NCI-H345 (cell line): ENCODE results near the gene KIF6.

Source experiments
- DNase-seq: peaks from one replicate; lab custom pipeline; 2025; lab: John Stamatoyannopoulos, UW

KIF6 gene

DNA sequence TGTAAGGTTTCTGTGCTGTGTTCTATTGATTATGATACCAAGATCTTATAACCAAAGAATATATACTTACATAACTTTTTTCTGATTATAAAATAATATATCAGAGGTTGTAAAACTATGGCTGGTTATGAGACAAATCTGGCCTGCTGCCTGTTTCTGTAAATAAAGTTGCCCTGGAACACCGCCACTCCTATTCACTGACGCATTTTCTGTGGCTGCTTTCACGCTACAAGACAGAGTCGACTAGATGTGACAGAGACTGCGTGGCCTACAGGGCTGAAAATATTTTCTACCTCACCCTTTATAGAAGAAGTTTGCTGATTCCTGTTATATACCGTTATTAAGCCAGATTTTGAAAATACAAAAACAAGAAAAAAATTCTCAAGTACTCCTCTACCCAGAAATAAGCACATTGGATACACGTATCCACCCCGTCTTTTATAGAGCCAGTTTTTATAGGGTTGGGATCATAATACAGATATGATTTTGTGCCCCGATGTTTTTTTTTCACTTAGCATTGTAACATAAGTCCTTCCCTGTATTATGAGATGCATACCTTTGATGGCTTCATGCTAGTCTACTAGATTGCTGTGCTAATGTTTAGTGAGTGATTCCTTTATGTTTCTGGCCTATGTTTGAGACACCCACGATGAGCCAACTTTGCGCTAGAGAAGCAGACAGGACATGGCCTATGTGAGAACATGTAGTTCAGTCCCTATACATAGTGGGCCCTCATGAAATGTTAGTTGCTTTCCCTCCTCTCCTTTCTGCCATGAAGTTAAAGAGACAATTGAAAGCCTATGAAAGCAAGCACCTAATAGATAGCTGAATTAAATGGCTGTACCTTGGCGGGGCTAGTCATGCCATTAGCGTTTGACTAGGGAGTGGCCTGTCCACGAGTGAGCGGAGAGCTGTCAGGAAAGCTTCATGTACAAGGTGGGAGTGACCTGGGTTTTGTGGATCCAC lies 304.6 kb downstream of the KIF6 start:
- DNase-seq: no peak

DNA sequence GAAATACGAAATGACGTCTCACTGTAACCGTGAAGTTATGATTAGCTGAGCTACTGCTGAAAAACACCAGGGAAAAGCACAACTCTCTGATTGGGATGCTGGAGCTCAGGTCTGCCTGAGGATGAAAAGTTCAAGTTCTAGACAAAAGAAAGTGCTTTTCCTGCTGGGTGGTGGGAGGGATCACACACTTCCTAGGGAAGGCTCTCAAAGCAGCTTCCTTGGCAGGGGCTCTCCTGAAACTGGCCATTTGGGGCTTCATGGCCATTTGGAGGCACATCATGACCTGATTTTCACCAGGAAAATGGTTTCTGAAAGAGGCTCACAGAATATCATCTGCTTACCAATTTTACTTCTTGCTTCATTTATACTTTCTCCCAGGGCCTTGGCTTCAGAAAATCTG lies 305.6 kb downstream of the KIF6 start:
- DNase-seq: no peak

DNA sequence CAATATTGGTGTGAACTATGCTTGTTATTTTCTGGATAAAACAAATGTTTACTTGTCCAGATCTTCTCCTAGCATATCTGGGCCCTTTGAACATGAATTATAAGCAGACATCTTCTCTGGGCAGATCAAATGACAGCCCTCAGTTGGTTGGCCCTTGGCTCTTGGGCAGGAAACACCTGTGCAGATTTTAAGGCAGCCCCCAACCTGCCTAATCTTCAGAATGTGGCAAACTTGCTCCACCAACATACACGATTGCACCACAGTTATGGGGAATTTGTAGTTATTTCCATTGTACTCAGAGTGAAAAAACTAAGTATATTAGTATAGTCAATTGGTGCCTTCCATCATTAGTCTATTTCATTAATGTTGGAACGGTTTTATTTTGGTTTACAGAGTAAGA lies 307.8 kb downstream of the KIF6 start:
- DNase-seq: no peak

DNA sequence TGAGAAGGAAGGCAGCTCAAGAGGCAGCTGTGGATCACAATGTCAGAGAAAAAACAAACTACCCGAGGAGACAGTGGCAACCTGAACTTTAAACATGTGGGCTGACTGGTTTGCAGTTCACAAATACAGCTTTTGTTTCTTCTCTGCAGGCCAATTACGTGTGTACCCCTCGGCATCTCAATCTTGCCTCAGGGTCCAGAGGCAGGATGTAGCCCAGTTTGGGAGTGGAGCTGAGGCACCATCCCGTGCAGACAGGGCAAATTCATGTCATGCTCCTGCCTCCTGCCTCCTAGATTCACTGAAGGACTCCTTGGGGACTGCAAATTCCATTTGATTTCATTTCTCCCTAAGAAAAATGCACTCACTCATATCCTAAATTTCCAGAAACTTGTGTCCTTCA lies 308.5 kb downstream of the KIF6 start:
- no peak for DNase-seq

DNA sequence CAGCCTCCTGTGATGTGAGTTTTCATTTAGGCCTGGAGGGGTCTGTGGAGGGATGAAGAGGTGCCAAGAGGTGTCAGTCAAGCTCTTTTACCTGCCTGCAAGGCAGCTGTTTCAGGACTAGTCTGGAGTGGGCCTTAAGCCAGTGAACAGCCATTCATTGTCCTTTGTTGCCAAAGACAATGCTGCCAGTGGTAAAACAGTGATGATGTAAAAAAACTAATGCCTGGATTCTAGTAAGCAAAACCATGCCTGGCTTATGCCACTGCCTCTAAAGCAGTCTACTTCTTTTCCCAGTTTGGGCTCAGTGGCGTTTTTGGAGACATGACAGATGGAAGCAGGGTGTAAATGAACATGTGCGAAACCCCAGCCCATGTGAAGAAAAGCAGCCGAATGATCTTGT lies 309.2 kb downstream of the KIF6 start:
- DNase-seq: peak; percentile 49

DNA sequence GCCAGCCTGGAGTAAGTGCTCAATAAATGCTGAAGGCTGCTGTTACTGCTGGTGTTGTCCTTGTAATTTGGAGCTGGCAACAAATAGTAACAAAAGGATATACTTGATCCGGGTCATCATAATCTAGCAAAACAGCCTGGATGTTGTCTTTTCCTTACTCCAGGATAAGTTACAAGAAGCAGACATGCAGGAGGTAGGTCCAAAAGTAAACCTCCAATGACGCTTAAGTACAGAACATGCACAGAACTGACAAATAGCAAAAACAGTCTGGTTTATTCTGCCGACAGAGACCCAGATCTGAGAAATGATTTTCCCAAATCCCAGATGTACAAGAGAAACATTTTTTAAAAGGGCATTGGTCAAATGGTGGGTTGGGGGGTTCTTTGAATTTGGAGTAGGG lies 309.7 kb downstream of the KIF6 start:
- no peak for DNase-seq

DNA sequence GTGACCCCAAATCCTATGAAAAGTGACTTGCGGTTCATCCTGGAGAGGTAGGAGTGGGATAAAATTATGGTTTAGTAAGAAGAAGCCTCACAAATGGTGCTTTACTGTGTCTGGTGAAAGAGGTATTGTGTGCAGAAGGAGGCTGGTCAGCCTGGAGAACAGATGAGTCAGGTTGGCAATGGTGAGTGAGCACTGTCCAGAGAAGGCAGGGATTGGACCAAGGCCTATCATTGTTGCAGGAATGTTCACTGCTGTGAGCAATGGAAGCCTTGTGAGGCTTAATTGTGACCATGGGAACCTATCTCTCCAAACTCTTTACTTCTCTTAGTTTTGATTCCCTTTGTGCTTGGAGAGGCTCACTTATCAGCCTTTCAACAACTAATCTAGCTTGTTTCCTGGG lies 313.7 kb downstream of the KIF6 start:
- DNase-seq: no peak

DNA sequence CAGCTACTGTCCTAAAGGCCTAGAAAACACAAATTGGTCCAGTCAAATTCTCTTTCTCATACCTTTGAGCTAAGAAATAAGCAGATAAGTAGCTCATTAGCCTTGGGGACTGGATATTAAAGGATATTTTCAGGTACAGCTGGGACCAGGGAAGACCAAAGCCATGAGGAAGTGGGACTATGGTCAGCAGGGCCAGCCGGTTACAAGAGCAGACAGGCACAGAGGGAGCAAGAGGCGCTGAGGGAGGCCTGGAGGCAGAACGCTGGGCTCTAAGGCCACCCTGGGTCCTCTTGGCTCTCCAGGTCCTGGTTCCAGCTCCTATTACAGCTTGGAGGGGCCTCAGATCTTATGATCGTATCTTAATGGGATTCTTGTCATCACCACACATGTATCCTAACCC lies 314.2 kb downstream of the KIF6 start:
- no peak for DNase-seq

- no peak for DNase-seq
Measured at GRCh38 chr6:39409889-39410288, 315.3 kb downstream of the KIF6 start.

DNA sequence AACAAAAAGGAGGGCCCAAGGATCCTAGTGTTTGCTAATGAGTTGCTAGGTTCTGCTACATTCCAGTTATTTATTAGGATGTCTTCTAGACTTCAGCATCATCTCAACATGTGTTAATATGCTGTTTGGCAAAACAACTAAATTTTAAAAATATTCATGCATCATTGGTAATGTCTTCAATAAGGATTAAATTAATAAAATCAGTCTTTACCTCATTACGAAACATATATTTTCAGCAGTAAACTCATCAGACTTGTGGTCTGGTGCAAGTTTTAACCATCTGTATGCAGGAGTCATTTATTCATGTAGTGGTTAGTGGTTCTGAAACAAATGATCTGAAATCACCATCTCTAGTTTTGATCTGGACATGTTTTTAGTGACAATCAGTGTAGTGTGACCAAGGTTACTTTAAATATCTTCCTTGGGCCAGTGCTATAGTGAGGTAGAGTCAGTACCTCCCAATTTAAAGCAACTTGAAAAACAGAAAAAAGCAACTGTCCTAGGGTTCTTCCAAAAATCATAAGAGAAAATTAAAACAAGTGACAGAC lies 317.7 kb downstream of the KIF6 start:
- DNase-seq: no peak

DNA sequence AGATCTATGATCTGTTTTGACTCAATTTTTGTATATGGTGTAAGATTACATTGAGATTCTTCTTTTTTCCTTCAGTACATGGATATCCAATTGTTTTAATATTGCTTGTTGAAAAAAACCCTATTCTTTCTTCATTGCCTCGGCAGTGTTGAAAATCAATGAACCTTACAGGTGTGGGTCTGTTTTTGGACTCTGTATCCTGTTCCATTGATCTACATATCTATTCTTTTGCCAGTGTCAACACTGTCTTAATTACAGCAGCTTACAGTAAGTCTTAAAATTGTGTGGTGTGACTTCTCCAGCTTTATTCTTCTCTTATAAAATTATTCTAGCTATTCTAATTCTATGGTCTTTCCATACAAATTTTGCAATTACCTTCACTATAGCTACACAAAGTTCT lies 320.9 kb downstream of the KIF6 start:
- DNase-seq: no peak

DNA sequence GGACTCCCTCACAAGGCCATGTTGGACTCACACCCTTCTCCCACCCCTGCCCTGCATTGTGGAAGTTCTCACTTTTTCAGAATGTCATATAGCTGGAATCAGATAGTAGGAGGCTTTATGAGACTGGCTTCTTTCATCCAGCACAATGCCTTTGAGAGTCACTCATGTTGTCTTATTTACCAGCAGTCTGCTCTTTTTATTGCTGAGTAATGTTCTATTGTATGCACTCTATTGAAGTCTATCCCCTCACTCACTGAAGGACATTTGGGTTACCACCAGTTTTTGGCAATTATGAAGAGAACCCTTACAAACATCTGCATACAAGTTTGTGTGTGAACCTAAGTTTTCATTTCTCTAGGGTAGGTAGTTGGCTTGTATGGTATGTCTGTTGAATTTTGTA lies 321.9 kb downstream of the KIF6 start:
- DNase-seq: no peak

DNA sequence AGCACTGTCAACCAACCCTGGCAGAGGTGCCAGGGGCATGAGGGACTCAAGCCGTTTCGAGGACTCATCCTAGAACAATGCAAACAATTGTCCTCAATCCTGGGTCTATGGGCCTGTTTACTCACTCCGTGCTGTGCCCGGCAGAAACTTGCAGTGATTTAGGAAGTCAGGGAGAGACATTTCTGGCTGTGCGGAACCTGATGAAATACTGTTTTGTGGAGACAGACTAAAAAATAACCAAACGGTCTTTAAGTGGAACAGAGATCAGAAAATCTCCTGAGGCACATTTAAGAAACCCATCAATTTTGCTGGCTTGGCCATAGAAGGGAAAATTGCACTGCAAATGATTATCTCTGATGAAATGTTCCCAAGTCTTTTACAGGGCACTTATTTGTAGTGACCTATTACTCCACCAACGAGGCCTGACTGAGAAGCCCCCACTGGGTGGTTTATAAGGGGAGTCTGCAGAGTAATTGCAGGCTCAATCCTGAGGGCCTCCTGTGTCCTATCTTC lies 322.9 kb downstream of the KIF6 start:
- peak; percentile 19 for DNase-seq

- DNase-seq: no peak
Measured at GRCh38 chr6:39401376-39401775, 323.8 kb downstream of the KIF6 start.

DNA sequence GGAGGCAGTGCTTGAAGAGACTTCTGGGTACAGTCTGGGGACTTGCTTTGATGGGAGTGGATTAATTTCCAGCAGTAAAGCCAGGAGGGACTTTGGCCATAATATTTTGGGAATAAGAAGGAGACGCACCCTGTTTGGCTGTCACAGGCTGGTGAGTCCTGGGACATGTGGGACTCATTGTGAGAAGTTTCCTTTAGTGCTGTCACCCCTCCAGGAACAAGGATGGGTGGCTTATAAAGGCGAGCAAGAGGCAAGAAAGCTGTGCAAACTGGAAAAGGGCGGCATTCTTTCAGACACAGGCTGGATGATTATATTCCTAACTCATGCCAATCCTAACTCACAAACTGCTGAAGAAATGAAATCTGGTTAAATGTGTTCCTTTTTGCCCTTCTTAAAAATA lies 325.2 kb downstream of the KIF6 start:
- no peak for DNase-seq

GRCh38 chr6:39396854-39397253 lies 328.4 kb downstream of the KIF6 start:
- DNase-seq: no peak

GRCh38 chr6:39393075-39393474 lies 332.1 kb downstream of the KIF6 start:
- no peak for DNase-seq

DNA sequence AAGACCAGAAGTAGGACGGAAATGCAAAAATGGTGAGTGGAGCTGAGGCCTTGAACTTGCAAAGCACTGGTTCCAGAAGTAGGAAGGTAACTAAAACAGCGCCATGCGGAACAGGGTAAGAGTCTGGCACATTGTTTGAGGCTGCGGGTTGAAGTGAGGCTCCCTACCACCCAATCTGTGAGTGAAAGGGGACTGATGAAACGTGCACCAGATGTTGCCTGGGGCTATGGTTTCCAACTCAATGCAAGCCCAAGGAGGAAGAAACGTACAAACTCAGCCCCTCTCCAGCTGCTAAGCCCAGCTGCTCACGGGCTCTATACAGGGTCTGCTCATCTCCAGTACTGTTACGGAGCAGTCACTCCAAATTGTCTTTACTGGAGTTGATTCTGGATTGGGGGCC lies 334.0 kb downstream of the KIF6 start:
- DNase-seq: no peak

DNA sequence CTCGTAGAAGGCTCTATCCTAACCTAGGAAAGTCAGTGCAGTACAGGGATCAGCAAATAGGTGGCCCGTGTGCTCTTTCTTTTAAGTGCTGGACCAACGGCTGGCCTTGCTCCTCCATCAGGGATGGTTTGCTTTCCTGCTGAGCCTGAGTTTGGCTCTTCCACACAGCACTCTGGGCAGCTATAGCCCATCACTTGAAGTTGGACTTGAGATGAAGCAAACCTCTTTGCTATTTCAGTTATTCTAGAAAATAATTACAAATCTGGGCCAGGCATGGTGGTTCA lies 335.8 kb downstream of the KIF6 start:
- no peak for DNase-seq

GRCh38 chr6:39388606-39389483 lies 336.4 kb downstream of the KIF6 start:
- DNase-seq: no peak

GRCh38 chr6:39387785-39388184 lies 337.4 kb downstream of the KIF6 start:
- no peak for DNase-seq

DNA sequence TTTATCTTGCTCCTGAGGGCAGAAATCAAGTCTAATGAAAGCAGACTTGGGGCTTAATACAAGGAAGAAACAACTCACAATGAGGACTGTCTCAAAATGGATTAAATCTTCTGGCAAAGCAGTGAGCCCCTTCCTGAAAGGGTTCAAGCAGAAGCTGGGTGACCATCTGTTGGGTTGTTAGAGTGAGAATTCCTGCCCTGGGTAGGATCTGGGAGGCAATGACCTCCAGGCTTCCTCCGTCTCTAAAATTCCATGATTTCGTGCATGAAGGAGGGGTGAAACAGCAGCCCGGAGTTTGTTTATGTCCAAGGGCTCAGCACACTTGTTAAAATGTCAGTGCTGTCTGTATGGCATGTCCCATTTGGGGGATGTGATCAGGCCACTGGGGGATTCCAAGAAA lies 338.7 kb downstream of the KIF6 start:
- DNase-seq: no peak
